ENCODE results near the gene PHKA2.

The PHKA2 gene

GRCh38 chrX:18887177-18887824 lies 96.6 kb downstream of the PHKA2 start:
- DNase-seq, result no peak

GRCh38 chrX:18886344-18887161 lies 97.4 kb downstream of the PHKA2 start:
- peak; percentile 42 for DNase-seq

- peak; percentile 1 for DNase-seq
Observed at GRCh38 chrX:18886005-18886343, 97.9 kb downstream of the PHKA2 start.

- no peak for DNase-seq
Observed at GRCh38 chrX:18885328-18886004, 98.4 kb downstream of the PHKA2 start.

- no peak for DNase-seq
Observed at GRCh38 chrX:18884916-18885315, 99.0 kb downstream of the PHKA2 start.

- DNase-seq, result no peak
Observed at GRCh38 chrX:18883961-18884765, 99.8 kb downstream of the PHKA2 start.

- DNase-seq, result no peak
Observed at GRCh38 chrX:18883234-18883960, 100.5 kb downstream of the PHKA2 start.

- no peak for DNase-seq
Observed at GRCh38 chrX:18879144-18879543, 104.8 kb downstream of the PHKA2 start.

- DNase-seq, result no peak
Observed at GRCh38 chrX:18877469-18877868, 106.4 kb downstream of the PHKA2 start.

- no peak for DNase-seq
Observed at GRCh38 chrX:18875256-18875878, 108.5 kb downstream of the PHKA2 start.

- no peak for DNase-seq
Observed at GRCh38 chrX:18874560-18875255, 109.2 kb downstream of the PHKA2 start.

- no peak for DNase-seq
Observed at GRCh38 chrX:18873836-18874235, 110.1 kb downstream of the PHKA2 start.

GRCh38 chrX:18873189-18873791 lies 110.6 kb downstream of the PHKA2 start:
- DNase-seq, result no peak

GRCh38 chrX:18872621-18873020 lies 111.3 kb downstream of the PHKA2 start:
- no peak for DNase-seq

- no peak for DNase-seq
Observed at GRCh38 chrX:18871970-18872369, 111.9 kb downstream of the PHKA2 start.

- DNase-seq, result no peak
Observed at GRCh38 chrX:18871161-18871890, 112.6 kb downstream of the PHKA2 start.

GRCh38 chrX:18864390-18864920 lies 119.5 kb downstream of the PHKA2 start:
- no peak for DNase-seq

- DNase-seq, result no peak
Observed at GRCh38 chrX:18861511-18861910, 122.4 kb downstream of the PHKA2 start.

- DNase-seq, result no peak
Observed at GRCh38 chrX:18856645-18856997, 127.3 kb downstream of the PHKA2 start.

Measured in CD4-positive, alpha-beta T cell treated with Interleukin-12 subunit alpha and Interleukin-12 subunit beta, for 1 hour (primary cell).